HFFc6 (cell line): ENCODE measurements around the gene SMPD1. TPM values are rescaled to one million over a fixed set of nuclear protein-coding genes. Genes with fewer than 3 reads are reported as not detected.

Source experiments
- DNase-seq: peaks from one replicate; pipeline ENCODE4 v3.0.0-alpha.2; 2018
- H3K27ac Mint-ChIP-seq: 2 replicates; pipeline ENCODE4 v1.8.0; 2020; ENCODE audit warnings: mild to moderate bottlenecking, mixed read lengths
- H3K27me3 Mint-ChIP-seq: 2 replicates; pipeline ENCODE4 v1.8.0; 2021; ENCODE audit warnings: mild to moderate bottlenecking, moderate library complexity, mixed read lengths; ENCODE audit not compliant: insufficient read depth
- H3K36me3 Mint-ChIP-seq: 2 replicates; pipeline ENCODE4 v1.8.0; 2021; ENCODE audit warnings: low read depth, mixed read lengths
- H3K4me1 Mint-ChIP-seq: 2 replicates; pipeline ENCODE4 v1.8.0; 2020; ENCODE audit warnings: low read depth, mixed read lengths
- H3K4me3 Mint-ChIP-seq: 2 replicates; pipeline ENCODE4 v1.8.0; 2020; ENCODE audit warnings: mild to moderate bottlenecking, moderate library complexity, mixed read lengths
- H3K9me3 Mint-ChIP-seq: 2 replicates; pipeline ENCODE4 v1.8.0; 2020; ENCODE audit warnings: mild to moderate bottlenecking, mixed read lengths
- CTCF ChIP-seq: fragments of 200-600 bp; sonication (generic); IDR thresholded peaks from 2 replicates; pipeline ENCODE4 v1.5.0; 2021; ENCODE audit warnings: antibody characterized with exemption, mild to moderate bottlenecking
- total RNA-seq, 6 experiments: library from RNA; stranded (reverse); fragmentation: NEBNext Ultra II Directional; extraction: Animal tissue kit (Norgen Biotek cat#: 25700); gene quantifications; 2 replicates in 1 of 6; 3 replicates in 5 of 6; pipeline ENCODE4 v1.2.3, GENCODE V29; 2021

Gene SMPD1
- total RNA-seq, 6 experiments from 2014 or later: 117 to 145 (median 123) TPM

GRCh38 chr11:6400431-6401345, 10.4 kb downstream of the SMPD1 start:
- Mint-ChIP-seq H3K4me3 (no peak overlapping the region), H3K4me1 (peaks cover 42% of the 10 kb centered on the region), H3K27ac (no peak overlapping the region), H3K9me3 (no peaks in the 10 kb centered on the region), H3K27me3 (no peaks in the 10 kb centered on the region; the same call in 1 of the 2 replicates), H3K36me3 (peaks cover 8% of the 10 kb centered on the region; the same call in 1 of the 2 replicates)
- TF ChIP-seq CTCF: no peak
- no peak for DNase-seq

GRCh38 chr11:6401464-6401863, 11.2 kb downstream of the SMPD1 start:
- DNase-seq: no peak
- Mint-ChIP-seq H3K4me3 (no peak overlapping the region), H3K9me3 (no peaks in the 10 kb centered on the region), H3K27ac (no peak overlapping the region), H3K27me3 (no peaks in the 10 kb centered on the region; the same call in 1 of the 2 replicates), H3K4me1 (peaks cover 38% of the 10 kb centered on the region), H3K36me3 (peaks cover 8% of the 10 kb centered on the region; the same call in 1 of the 2 replicates)
- no peak for TF ChIP-seq CTCF

- Mint-ChIP-seq H3K36me3 (peaks cover 8% of the 10 kb centered on the region; the same call in 1 of the 2 replicates), H3K4me3 (no peak overlapping the region), H3K9me3 (no peaks in the 10 kb centered on the region), H3K27ac (no peak overlapping the region), H3K4me1 (peaks cover 32% of the 10 kb centered on the region), H3K27me3 (no peaks in the 10 kb centered on the region; the same call in 1 of the 2 replicates)
- TF ChIP-seq CTCF: no peak
- DNase-seq: no peak
Measured at GRCh38 chr11:6402061-6402470, 11.8 kb downstream of the SMPD1 start.

GRCh38 chr11:6402561-6402981, 12.3 kb downstream of the SMPD1 start:
- TF ChIP-seq CTCF: no peak
- no peak overlapping the region for H3K27ac Mint-ChIP-seq
- peaks cover 8% of the 10 kb centered on the region; the same call in 1 of the 2 replicates for H3K36me3 Mint-ChIP-seq
- H3K4me3 Mint-ChIP-seq: no peak overlapping the region
- H3K27me3 Mint-ChIP-seq: no peaks in the 10 kb centered on the region; the same call in 1 of the 2 replicates
- no peaks in the 10 kb centered on the region for H3K9me3 Mint-ChIP-seq
- no peak for DNase-seq
- H3K4me1 Mint-ChIP-seq: peaks cover 27% of the 10 kb centered on the region

GRCh38 chr11:6403539-6403938, 13.3 kb downstream of the SMPD1 start:
- Mint-ChIP-seq H3K27me3 (no peaks in the 10 kb centered on the region; the same call in 1 of the 2 replicates), H3K36me3 (peaks cover 8% of the 10 kb centered on the region; the same call in 1 of the 2 replicates), H3K9me3 (no peaks in the 10 kb centered on the region), H3K27ac (no peak overlapping the region), H3K4me1 (peaks cover 17% of the 10 kb centered on the region), H3K4me3 (no peak overlapping the region)
- no peak for DNase-seq
- no peak for TF ChIP-seq CTCF
